AG08396 (cell line): ENCODE data around the gene KRT76.
"Not testable (repeated sequence)": the region's sequence is repeated elsewhere in the genome, so short reads cannot be mapped to it uniquely, and the experiment has no call there.

Experiments used
- DNase-seq: peaks from one replicate; pipeline ENCODE4 v3.0.0; 2012; ENCODE audit warnings: low spot score, mixed read lengths

The KRT76 gene

DNA sequence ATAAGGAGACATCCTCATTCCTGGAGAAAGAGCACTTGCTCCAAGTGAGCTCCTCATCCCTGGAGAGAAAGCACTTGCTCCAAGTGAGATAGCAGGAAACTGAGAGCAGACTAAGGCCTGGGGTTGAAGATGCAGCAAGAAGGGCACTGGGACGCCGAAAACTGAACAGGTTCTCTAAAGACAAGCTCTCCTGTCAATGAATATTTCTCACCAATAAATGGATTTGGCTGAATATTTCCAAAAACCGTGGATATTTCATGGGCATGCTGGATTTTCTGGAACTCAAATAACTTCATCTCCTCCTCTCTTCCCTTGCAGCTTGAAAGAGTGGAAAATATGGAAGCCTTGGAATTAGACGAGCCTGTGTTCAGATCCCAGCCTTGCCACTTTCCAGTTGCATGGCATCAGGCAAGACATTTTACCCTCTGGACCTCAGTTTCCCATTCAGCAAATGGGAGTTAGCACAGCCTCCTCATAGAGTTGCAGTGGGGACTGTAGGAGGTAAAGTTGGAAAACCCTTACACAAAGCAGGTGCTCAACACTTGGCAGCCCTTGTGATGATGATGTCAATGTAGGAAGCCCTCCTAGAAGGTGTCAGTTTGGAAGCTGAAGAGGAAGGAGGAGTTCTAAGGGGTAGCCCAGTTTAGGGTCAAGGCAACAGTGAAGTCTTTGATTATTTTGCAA lies 4.4 kb upstream of the KRT76 start:
- no peak for DNase-seq

DNA sequence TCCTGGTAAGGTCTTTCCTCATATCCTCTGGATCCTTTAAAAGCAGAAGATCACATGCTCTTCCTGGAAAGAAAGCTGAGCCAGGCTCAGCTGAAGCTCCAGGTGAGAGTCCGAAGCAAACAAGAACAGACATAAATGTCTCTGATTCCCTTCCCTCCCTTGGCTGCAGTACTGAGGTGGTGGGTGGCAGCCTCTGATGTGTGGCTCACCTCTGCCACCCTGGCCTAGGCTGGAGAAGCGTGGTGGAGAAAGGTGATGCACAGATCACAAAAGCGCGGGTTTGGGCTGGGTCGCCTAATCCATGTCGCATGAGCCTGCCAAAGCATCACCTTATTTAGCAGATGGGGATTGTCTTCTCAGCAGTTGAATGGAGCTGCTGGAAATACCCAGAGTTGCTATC lies 2.8 kb upstream of the KRT76 start:
- no peak for DNase-seq

DNA sequence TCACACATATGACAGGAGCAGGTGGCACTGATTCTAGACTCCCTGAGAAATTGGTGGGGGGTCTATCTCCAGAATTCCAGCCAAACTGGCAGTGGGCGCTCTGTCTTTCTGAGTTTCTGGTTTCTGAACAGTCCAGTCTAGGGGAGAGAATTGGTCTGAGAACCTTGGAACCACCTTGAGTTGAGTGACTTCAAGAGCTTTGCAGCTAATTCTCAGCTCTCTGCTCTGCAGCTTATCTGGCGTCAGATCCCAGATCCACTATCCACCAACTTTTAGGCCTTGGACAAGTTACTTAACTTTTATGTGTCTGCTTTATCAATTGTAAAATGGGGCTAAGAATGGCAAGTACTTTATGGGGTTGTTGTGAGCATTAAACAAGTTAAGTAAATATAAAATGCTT lies 1.7 kb upstream of the KRT76 start:
- no peak for DNase-seq

DNA sequence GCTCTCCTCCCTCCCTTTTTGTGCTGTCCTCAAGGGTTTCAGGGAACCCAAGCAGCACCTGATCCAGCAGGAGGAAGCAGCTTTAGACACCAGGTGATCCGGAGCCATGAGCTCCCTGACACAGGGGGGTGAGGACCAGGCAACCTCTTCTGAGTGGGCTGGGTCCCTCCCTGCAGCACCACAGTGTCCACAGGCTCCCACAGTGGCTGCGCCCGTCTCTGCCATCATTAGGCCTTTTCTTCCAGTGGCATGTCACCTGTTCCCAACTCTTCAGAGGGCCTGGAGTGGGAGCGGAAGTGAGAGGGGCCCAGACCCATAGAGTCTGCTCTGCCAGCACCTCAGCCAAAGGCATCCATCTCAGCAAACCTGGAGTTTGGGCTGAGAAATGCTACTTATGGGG lies 421 bp upstream of the KRT76 start:
- DNase-seq: no peak

DNA sequence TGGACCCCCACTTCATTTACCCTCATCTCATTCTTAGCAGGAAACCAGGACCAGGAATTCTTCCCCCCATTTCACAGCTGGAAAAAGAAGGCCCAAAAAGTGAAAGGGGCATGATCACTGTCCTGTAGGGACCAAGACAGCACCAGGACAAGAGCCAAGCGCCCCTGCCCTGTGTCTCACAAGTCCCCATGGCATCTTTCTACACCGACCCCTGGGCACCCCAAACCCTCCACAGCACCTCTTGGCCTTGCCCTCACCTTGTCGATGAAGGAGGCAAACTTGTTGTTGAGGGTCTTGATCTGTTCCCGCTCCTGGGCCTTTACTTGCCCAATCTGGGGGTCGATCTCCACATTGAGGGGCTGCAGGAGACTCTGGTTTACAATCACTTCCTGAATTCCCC lies 710 bp downstream of the KRT76 start:
- no peak for DNase-seq

DNA sequence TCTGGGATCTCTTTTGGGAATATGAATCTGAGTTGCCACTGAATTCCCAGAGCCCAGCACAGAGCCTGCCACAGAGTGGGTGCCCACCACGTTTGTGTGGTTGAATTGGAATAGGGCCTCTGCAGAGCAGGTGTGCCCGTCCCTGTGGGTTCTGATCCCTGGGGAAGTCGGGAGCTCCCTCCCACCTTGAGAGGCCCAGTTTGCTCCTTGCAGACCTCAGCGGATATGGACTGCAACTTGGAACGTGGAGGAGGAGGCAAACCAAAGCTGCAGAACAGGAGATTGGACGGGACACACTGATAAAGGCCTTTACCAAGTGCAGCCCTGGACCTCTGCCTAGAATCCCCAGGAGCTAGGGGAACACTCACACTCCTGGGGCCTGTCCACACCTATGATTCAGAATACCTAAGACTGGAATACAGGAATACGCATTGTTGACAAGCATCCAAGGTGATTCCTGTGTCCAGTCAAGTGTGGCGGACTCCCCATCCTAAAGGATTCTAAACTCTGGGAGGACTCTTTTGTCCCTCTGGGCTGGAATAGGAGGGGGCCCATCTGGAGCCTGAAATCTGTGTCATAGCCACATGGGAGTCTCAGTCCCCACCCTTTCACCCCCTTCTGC lies 2.4 kb downstream of the KRT76 start:
- no peak for DNase-seq

DNA sequence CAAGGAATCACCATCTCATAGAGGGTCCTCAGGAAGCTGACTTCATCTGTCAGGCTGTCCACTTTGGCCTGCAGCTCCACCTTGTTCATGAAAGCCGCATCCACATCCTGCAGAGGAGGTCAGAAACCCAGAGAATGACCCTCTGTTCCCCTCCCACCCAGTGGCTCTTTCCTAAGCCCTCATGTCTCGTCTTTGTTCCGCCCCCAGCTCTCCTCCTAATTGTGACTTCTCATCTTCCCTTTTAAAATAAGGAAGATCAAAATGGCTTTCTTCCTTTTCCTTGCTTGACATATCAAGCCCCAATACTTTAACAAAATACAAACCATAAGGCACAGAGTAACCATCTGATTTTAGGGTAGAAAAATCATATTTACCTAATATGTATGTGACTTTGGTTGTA lies 4.4 kb downstream of the KRT76 start:
- no peak for DNase-seq

DNA sequence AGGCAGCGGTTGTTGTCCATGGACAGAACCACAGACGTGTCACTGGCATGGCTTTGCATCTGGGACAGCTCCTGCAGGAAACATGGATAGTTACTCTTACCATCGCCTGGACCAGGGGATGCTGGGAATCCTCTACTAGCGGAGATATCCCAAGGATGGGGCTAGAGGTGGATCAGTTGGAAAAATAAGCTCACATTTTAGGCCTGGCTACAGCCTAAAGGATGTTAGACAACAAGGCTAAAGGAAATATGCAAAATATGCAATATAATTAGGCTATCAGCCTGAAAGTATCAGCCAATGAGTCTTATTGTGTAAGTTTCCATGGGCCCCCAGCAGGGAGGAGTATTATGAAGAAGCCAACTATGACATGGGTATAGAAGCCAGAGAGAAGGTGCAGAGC lies 5.0 kb downstream of the KRT76 start:
- no peak for DNase-seq

DNA sequence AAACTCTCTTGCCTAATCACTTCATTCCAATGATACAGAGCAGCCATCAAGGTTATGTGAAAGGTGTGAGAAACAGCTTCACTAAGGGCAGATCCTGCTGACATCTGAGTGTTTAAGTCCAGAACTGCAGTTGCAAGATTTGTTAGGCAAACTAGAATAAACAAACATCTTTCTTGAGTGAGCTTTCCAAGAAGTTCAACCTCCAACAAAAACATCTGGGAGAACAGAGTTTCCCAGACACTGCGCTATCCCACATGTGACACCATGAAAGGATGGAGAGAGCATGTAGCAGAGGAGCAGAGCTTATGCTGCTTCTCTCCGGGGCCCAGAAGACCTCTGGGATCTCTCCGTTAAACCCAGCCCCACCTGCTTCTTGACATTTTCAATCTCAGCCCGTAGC lies 5.6 kb downstream of the KRT76 start:
- DNase-seq: no peak

DNA sequence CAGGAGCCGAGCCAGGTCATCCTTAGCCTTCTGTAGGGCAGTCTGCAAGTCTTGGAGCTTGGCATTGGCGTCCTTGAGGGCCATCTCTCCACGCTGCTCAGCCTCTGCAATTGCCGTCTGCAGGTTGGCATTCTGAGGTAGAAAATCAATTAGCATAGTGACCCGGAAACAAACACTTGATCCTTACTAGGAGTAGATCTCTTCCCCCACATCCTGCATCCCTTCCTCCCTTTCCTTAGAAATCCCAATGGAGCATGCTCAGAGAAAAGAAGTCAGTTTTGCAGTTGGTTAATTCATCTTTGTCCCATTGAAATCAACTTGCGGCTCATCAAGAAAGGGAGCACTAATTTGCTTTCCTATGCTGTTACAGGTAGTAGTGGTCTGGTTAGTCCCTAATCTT lies 6.1 kb downstream of the KRT76 start:
- no peak for DNase-seq

DNA sequence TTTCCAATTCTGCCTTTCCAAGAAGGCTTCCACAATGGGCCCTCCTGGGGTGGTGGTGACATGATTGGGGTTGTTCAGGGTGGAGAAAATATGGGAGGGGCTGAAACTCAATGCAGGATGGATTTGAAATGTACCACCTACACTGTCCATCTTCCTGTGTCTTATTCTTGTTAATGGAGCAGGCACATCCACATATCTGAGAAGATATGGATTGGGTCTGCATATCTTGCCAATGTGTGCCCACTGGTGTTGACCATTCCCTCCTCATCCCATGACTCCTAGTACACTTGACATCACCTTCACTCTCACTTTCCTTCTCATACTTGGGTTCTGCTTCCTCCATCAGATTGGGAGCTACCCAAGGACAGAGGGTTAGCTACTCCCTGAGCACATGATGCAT lies 7.2 kb downstream of the KRT76 start:
- no peak for DNase-seq

DNA sequence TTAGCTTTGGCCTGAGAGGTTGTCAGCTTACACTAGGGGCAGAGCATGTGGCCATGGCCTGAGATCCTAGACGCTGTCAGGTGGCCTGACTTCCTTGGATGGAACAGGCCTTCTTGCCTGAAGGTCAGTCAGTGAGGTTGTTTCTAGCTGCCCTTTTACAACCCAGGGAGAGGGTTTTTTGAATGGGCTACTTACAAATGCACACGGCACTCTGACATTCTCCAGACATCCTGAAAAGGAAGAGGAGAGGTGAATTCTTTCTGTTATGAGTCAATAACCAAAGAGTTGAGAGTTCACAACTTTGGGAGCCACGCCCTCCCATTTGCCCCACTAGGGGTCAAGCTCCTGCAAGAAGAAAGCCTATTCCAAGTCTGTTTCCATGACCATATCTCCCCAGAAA lies 7.8 kb downstream of the KRT76 start:
- no peak for DNase-seq

DNA sequence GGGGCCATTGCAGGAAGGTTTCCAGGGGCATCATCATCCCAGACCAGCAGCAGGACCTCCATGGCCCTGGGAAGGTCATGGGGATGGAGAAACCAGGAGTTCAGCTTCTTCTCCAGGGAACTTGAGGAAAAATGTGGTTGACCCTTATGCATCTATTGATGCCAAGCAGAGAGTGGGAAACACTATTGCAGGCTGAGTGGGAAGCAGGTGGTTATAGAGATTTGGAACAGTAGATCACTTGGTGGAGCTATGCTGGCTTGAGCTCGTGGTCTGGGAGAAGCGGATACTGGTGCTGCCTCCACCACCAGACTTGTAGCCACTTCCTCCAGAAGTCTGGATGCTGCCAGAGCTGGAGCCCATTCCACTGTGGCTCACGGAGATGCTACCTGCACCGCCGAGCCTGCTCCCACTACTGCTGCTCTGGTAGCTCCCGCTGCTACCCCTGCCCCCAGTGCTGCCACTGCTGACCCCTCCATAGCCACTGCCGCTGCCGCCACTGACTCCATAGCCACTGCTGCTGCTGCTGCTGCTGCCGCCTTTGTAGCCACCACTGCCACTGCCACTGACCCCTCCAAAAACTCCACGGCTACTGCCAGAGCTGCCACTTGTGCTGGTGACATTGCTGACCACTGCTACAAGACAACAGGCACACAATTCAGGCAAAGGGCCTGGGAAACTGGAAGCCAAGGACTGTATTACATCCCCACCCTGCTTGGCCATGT lies 8.5 kb downstream of the KRT76 start:
- no peak for DNase-seq

DNA sequence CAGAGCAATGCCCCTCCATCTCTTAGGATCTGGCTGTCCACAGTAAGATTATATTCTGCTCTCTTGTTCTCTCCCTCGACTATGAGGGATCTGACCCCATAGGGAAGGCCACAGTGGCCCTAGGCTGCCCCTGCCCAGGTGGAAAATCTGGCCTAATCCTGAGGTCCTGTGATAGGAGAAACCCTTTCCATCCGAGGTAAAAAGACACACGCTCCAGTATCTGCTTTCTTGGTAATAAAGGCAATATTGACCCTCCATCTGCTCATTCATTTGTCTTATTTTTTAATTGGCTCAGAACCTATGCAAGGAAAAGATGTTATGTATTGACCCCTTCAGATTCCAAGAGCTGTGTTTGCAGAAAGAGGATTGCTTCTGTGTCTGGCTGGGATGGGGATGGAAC lies 9.7 kb downstream of the KRT76 start:
- no peak for DNase-seq

DNA sequence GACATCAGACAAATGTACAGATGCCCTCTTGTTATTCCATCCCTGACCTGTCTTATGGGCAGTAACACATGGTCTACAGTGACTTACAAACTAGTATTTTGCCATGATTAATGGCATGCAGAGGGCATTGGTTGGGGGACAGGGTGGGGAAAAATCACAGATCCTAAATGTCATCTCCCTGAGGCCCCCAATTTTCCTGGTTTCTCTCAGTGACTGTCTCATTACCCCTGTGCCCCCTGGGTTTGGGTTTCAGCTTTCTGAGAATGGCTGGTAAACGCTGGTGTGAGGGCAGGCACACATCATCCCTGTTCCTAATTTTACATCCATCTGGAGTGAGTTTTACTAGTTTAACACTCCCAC lies 10.1 kb downstream of the KRT76 start:
- DNase-seq: no peak

DNA sequence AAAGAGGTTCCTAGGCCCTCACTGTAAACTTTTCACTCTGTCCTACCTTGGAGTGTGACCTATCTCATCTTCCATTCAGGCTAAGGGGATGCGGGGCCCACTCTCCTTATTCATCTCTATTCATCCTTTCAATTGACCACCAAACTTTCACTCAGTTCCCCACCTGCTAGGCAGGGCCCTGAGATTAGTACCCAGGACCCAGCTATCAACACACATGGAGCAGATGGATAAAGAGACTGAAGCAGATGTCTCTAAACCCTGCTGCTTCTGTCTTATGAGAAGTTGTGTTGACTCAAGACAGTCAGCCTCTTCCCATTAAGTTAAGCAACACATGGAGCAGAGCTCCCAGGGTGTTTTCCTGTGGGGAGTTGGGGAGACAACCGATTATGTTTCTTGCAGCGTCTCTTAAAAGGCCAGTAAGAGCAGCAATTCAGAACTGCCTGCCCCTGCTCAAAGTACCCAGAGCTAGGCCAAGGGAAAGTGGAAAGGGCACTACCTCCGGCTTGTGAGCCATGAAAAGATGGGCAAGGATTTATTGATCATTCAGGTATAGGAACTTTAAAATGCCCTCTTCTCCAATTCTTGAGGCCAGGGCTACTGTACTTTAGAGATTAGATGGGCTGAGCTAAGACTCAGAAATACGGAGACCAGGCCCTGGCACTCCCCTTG lies 10.7 kb downstream of the KRT76 start:
- no peak for DNase-seq

DNA sequence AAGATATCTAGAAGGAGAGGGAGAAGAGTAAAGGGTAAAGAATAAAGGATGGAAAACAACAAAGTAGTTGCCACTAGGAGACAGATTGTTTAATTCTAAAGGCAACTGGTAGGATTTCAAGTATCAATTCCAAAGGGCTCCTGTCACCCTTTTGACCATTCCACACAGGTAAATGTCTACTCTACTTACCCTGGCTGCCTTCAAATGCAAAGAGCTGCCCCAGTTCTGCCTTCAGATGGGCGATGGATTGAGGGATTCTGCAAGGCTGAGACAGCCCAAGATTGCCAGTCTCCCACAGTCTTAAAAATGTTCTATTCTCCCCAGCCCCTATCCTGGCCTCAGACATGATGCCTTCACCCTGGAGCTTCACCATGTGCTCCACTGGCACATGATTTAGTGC lies 11.4 kb downstream of the KRT76 start:
- no peak for DNase-seq

DNA sequence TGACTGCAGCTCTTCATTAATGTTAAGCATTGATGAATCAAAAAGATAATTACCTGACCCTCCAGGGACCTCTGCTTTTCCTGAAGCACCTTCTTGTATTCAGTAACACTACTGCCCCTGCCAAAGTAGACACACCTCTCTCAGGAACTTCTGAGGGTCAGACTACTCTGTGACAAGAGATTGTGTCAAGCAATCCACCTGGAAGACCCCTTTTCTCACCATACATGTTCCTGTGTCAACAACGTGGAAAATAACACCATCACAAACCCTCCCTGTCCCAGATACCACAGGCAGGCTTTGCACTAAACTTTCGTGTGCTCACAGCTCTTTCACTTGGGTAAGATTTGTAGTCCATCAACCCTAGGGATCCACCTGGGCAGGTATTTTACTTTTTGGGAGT lies 13.2 kb downstream of the KRT76 start:
- no peak for DNase-seq

DNA sequence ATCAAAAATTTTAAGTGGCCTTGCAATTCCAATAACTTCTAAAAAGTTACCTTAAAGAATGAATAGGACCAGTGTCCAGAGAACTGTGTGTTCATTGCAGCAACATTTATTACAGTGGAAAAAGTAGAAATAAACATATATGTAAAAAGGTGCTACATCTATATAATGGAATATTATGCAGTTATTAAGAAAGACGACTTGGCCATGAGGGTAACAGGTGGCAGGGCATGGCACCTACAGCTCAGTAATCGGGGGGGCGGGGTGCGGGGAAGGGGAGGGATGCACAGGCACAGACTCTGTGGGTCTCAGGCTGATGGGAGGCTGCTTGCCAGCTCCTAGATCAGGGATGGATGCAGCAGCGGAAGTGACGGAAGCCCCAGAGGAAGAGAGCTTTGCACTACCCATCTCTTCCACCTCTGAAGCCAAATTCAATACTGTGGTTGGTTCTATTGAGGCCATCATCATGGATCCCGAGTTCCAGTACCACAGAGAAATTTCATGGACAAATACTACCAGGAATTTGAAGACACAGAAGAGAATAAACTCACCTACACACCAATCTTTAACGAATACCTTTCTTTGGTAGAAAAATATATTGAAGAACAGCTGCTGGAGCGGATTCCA lies 14.0 kb downstream of the KRT76 start:
- DNase-seq: no peak

DNA sequence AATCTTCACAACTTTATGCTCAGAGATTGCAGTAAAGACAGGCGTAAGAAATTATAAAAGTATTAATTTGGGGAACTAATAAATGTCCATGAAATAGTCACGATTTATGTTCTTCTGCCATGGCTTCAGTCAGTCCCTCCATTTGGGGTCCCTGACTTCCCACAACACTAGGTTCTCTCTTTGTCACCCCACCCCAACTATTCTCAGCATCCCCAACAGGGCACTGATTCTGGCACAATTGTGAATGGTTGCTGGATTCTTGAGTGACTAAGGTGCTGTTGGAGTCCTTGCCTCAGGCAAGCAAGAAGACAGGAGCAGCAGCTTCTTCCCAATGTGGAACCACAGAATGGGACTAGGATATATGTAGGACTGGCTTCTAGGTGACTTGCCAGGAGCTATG lies 15.3 kb downstream of the KRT76 start:
- no peak for DNase-seq

DNA sequence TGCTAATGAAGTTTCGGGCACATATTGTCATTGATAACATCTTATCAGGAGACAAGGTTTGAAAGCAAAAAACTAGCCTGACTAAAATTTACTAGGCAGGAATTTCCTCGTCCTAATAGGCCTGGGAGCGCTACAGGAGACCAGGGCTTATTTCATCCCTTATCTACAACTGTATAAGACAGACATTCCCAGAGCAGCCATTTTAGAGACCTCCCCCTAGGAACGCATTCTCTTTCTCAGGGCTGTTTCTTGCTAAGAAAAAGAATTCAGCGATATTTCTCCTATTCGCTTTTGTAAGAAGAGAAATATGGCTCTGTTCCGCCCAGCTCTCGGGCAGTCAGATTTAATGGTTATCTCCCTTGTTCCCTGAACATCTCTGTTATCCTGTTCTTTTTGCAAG lies 15.9 kb downstream of the KRT76 start:
- not testable (repeated sequence) for DNase-seq

DNA sequence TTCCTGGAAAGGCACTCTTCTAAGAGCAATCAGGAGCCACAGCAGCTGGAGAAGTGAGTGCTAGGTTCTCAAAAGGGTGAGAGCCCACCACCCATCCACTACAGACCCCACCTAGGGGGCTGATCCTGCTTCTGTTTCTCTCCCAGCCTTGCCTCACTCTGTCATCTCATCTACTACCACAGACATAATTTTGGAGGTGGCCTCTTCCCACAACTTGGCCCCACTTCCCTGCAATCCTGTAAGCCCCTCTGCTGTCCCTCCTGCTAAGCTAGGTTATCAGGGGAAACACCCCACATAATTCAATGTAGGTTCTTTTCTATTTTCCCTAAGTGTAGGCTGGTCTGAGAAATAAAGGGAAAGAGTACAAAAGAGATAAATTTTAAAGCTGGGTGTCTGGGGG lies 16.5 kb downstream of the KRT76 start:
- no peak for DNase-seq

DNA sequence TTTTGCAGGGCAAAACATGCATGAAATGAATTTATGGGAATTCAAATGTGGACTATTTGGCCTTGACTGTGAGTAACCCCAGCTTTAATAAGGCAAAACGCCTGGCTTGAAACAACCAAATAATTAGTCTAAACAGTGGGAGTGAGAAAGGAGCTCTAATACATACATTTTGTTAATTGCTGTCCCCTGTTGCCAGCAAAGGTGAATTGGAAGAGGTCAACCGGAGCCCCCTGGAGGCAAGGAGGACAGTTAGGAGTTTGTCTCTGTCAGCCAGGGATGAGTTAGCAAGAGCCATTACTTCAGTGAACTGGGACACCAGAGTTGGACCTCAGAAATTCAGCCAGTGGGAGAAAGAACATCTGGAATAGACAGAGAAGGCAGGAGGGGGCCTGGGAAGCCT lies 17.4 kb downstream of the KRT76 start:
- no peak for DNase-seq
